ENCODE data around the gene TRRAP. TPM values are rescaled to one million over a fixed set of nuclear protein-coding genes. Genes with fewer than 3 reads are reported as not detected.

The TRRAP gene
- polyA plus RNA-seq, 3 donors, result 5.8 to 8.3 (median 8.3) TPM

- WGBS, 3 donors, result 92 to 93% (median 92%) methylated on average over 15 of the region's 15 CpGs
- H3K27ac ChIP-seq (ENCODE audit: low read depth, low read length), result no peak overlapping the region
Observed at GRCh38 chr7:99047526-99048077, 169.3 kb downstream of the TRRAP start.

- WGBS, 3 donors, result 54 to 75% (median 74%) methylated on average over 2 of the region's 2 CpGs
- no peak overlapping the region for H3K27ac ChIP-seq (ENCODE audit: low read depth, low read length)
Observed at GRCh38 chr7:99050971-99051370, 172.6 kb downstream of the TRRAP start.

- 91 to 96% (median 93%) methylated on average over 9 of the region's 9 CpGs for WGBS, 3 donors
- no peak overlapping the region for H3K27ac ChIP-seq (ENCODE audit: low read depth, low read length)
Observed at GRCh38 chr7:99054781-99055180, 176.4 kb downstream of the TRRAP start.

- H3K27ac ChIP-seq (ENCODE audit: low read depth, low read length), result no peak overlapping the region
- WGBS, 3 donors, result 67 to 74% (median 73%) methylated on average over 6 of the region's 6 CpGs
Observed at GRCh38 chr7:99061001-99061776, 182.9 kb downstream of the TRRAP start.

Other genes starting within 250 kb of the TRRAP start
- gene TMEM130, start 8.5 kb upstream of the TRRAP start, polyA plus RNA-seq, result under 1 TPM in 2 of 3 donors, not detected in 1; 0.11 to 0.20 TPM